ENCODE results near the gene SLCO2B1.

Gene SLCO2B1

GRCh38 chr11:75204685-75205563, 54.0 kb downstream of the SLCO2B1 start:
- Histone ChIP-seq H3K27me3 (ENCODE audit: control insufficient read depth, low read length) (peaks cover 10% of the 10 kb centered on the region; the same call in 1 of the 2 replicates), H3K27ac (ENCODE audit: low read depth, low read length) (no peak overlapping the region), H3K4me2 (ENCODE audit: low read length) (no peak overlapping the region), H3K4me1 (ENCODE audit: control insufficient read depth, low read length) (no peaks in the 10 kb centered on the region), H3K9me3 (ENCODE audit: control insufficient read depth, insufficient read depth, low read length) (no peaks in the 10 kb centered on the region), H3K79me2 (ENCODE audit: control insufficient read depth, low read length) (no peaks in the 10 kb centered on the region), H3K36me3 (ENCODE audit: control insufficient read depth, low read length) (no peaks in the 10 kb centered on the region), H3K4me3 (ENCODE audit: low read length) (no peak overlapping the region), H3F3A (ENCODE audit: control insufficient read depth, insufficient read depth) (no peaks in the 10 kb centered on the region), H4K20me1 (ENCODE audit: control insufficient read depth, insufficient read depth, low read depth, low read length) (no peaks in the 10 kb centered on the region), H3K9me2 (replicated peaks; ENCODE audit: control insufficient read depth, low read length) (no peaks in the 10 kb centered on the region)
- no peak for TF ChIP-seq EZH2phosphoT487 (IDR thresholded peaks at IDR 0.05; ENCODE audit: borderline replicate concordance, low read length)
- TF ChIP-seq CTCF (IDR thresholded peaks at IDR 0.05; ENCODE audit: low read depth, low read length, poor library complexity, severe bottlenecking) = peak; percentile 93

GRCh38 chr11:75205564-75206020, 54.7 kb downstream of the SLCO2B1 start:
- Histone ChIP-seq H3K4me2 (ENCODE audit: low read length) (no peak overlapping the region), H3K9me3 (ENCODE audit: control insufficient read depth, insufficient read depth, low read length) (no peaks in the 10 kb centered on the region), H3F3A (ENCODE audit: control insufficient read depth, insufficient read depth) (no peaks in the 10 kb centered on the region), H4K20me1 (ENCODE audit: control insufficient read depth, insufficient read depth, low read depth, low read length) (no peaks in the 10 kb centered on the region), H3K27me3 (ENCODE audit: control insufficient read depth, low read length) (peaks cover 10% of the 10 kb centered on the region; the same call in 1 of the 2 replicates), H3K79me2 (ENCODE audit: control insufficient read depth, low read length) (no peaks in the 10 kb centered on the region), H3K36me3 (ENCODE audit: control insufficient read depth, low read length) (no peaks in the 10 kb centered on the region), H3K4me1 (ENCODE audit: control insufficient read depth, low read length) (no peaks in the 10 kb centered on the region), H3K9me2 (replicated peaks; ENCODE audit: control insufficient read depth, low read length) (no peaks in the 10 kb centered on the region), H3K4me3 (ENCODE audit: low read length) (no peak overlapping the region), H3K27ac (ENCODE audit: low read depth, low read length) (no peak overlapping the region)
- no peak for TF ChIP-seq CTCF (IDR thresholded peaks at IDR 0.05; ENCODE audit: low read depth, low read length, poor library complexity, severe bottlenecking)
- TF ChIP-seq EZH2phosphoT487 (IDR thresholded peaks at IDR 0.05; ENCODE audit: borderline replicate concordance, low read length) = no peak

- Histone ChIP-seq H3F3A (ENCODE audit: control insufficient read depth, insufficient read depth) (no peaks in the 10 kb centered on the region), H3K4me3 (ENCODE audit: low read length) (no peak overlapping the region), H3K27ac (ENCODE audit: low read depth, low read length) (no peak overlapping the region), H3K36me3 (ENCODE audit: control insufficient read depth, low read length) (no peaks in the 10 kb centered on the region), H3K4me1 (ENCODE audit: control insufficient read depth, low read length) (no peaks in the 10 kb centered on the region), H4K20me1 (ENCODE audit: control insufficient read depth, insufficient read depth, low read depth, low read length) (no peaks in the 10 kb centered on the region), H3K9me2 (replicated peaks; ENCODE audit: control insufficient read depth, low read length) (no peaks in the 10 kb centered on the region), H3K79me2 (ENCODE audit: control insufficient read depth, low read length) (no peaks in the 10 kb centered on the region), H3K27me3 (ENCODE audit: control insufficient read depth, low read length) (peaks cover 10% of the 10 kb centered on the region; the same call in 1 of the 2 replicates), H3K9me3 (ENCODE audit: control insufficient read depth, insufficient read depth, low read length) (no peaks in the 10 kb centered on the region), H3K4me2 (ENCODE audit: low read length) (no peak overlapping the region)
- TF ChIP-seq CTCF (IDR thresholded peaks at IDR 0.05; ENCODE audit: low read depth, low read length, poor library complexity, severe bottlenecking) (no peak), EZH2phosphoT487 (IDR thresholded peaks at IDR 0.05; ENCODE audit: borderline replicate concordance, low read length) (no peak)
Measured at GRCh38 chr11:75208446-75208845, 57.5 kb downstream of the SLCO2B1 start.

Data from DOHH2 (cell line).